Spleen (tissue), 11 donors: Measurements from ENCODE around the gene ALDH3B1. TPM values are rescaled to one million over a fixed set of nuclear protein-coding genes. Genes with fewer than 3 reads are reported as not detected.

Source experiments
- DNase-seq: peaks from one replicate; pipeline ENCODE4 v3.0.0-alpha.2; 2020
- H3K27ac ChIP-seq, 8 donors: fragments of 200-600 bp; sonication (generic) in 7 of 8; 1 replicate in 4 of 8; 2 replicates in 4 of 8; pipeline versions ENCODE4 v1.5.0 to v1.8.0; 2016 to 2021; ENCODE audit warnings: inconsistent platforms in 4 of 8, mild to moderate bottlenecking in 4 of 8, moderate library complexity in 1 of 8
- H3K27me3 ChIP-seq, 7 donors: fragments of 200-600 bp; sonication (generic) in 6 of 7; replicated peaks in 1 of 7; 1 replicate in 4 of 7; 2 replicates in 3 of 7; pipeline versions ENCODE4 v1.5.0 to v1.8.0; 2016 to 2021; ENCODE audit warnings: inconsistent platforms in 3 of 7, mild to moderate bottlenecking in 1 of 7
- H3K36me3 ChIP-seq, 6 donors: fragments of 200-600 bp; sonication (generic) in 5 of 6; 1 replicate in 4 of 6; 2 replicates in 2 of 6; pipeline versions ENCODE4 v1.5.0 to v1.8.0; 2016 to 2021; ENCODE audit warnings: inconsistent platforms in 2 of 6
- H3K4me1 ChIP-seq, 6 donors: fragments of 200-600 bp; sonication (generic) in 5 of 6; 1 replicate in 3 of 6; 2 replicates in 3 of 6; pipeline versions ENCODE4 v1.5.0 to v1.8.0; 2016 to 2021; ENCODE audit warnings: inconsistent platforms in 3 of 6
- H3K4me3 ChIP-seq, 8 donors: fragments of 200-600 bp; sonication (generic) in 7 of 8; 1 replicate in 4 of 8; 2 replicates in 4 of 8; pipeline versions ENCODE4 v1.5.0 to v1.8.0; 2016 to 2021; ENCODE audit warnings: inconsistent platforms in 4 of 8, mild to moderate bottlenecking in 4 of 8, moderate library complexity in 2 of 8
- H3K9me3 ChIP-seq, 8 donors: fragments of 200-600 bp; sonication (generic) in 7 of 8; 1 replicate in 4 of 8; 2 replicates in 4 of 8; pipeline versions ENCODE4 v1.5.0 to v1.8.0; 2016 to 2021; ENCODE audit warnings: inconsistent platforms in 4 of 8
- POLR2A ChIP-seq, 3 donors: fragments of 450-650 bp; IDR thresholded peaks; one replicate each; pipeline ENCODE4 v1.5.1; 2017; ENCODE audit warnings: antibody characterized with exemption in 3 of 3, mild to moderate bottlenecking in 1 of 3
- POLR2AphosphoS5 ChIP-seq, 3 donors: sonication (generic); formaldehyde crosslinking; IDR thresholded peaks; one replicate each; pipeline ENCODE4 v1.5.1; 2017; ENCODE audit warnings: antibody characterized with exemption in 3 of 3
- whole genome bisulfite sequencing, 5 donors: extraction: QIAGEN DNeasy Blood & Tissue Kit in 3 of 5; methylation state at CpG; one replicate each; pipeline versions ENCODE4 v1.1.5 to v1.1.7; 2013 to 2018; 5-methylcytosine and 5-hydroxymethylcytosine counted together
- intact Hi-C: fragments of 100-400 bp; cut with DNase I; formaldehyde crosslinking; loops from one replicate; pipeline ENCODE4 v1.15.0; 2023; ENCODE audit warnings: low total_unique reads
- polyA plus RNA-seq, 3 donors: library from polyadenylated mRNA; stranded (reverse); fragments of 200-250 nt; gene quantifications; one replicate each; pipeline ENCODE4 v1.2.1, GENCODE V29; 2013
- total RNA-seq, 7 donors: library from RNA; depleted of rRNA in 3 of 7; stranded (reverse); fragments of >200 nt in 3 of 7; fragmentation: NEBNext Ultra II Directional in 4 of 7; extraction: Animal tissue kit (Norgen Biotek cat#: 25700) in 4 of 7; gene quantifications; one replicate each; pipeline versions ENCODE4 v1.1.0 to v1.2.1, GENCODE V29; 2016 to 2021
- TF ChIP-seq, protein P1 (sequence below), 11 experiments: fragments of 200-600 bp in 7 of 11; fragments of 450-650 bp in 4 of 11; sonication (generic) in 4 of 11; IDR thresholded peaks in 8 of 11; conservative IDR thresholded peaks in 3 of 11; 1 replicate in 7 of 11; 2 replicates in 4 of 11; pipeline versions ENCODE4 v1.4.0 to v1.8.0; 2016 to 2021; ENCODE audit warnings: antibody characterized with exemption in 11 of 11, inconsistent platforms in 4 of 11, mild to moderate bottlenecking in 1 of 11
- donor health status: healthy with polysubstance abuse.
- donor health status: DM: no; HTN: no; CAD: no; lungs with moderate emphysema.
- donor health status: DM: no; HTN: no; CAD: no.
- donor health status: Bipolar disorder and iron deficiency.
- donor health status: healthy.
- donor health status: DM: no; HTN: no; CAD: no.
- donor health status: DM: yes; HTN: yes; CAD: no.

Gene ALDH3B1
- total and polyA plus RNA-seq, 10 donors = 7.8 to 46.8 (median 32.0) TPM

DNA sequence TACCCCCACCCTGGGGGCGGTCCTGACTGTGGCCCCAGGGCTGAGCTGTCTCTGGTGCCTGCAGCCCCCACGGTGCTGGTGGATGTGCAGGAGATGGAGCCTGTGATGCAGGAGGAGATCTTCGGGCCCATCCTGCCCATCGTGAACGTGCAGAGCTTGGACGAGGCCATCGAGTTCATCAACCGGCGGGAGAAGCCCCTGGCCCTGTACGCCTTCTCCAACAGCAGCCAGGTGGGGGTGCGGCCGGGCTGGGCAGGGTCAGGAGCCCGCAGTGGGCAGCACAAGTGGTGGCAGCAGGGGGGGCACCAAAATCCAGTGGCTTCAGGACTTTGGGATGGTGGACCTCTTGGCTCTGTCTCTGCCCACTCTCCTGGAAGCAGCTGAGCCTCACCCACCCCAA lies 12.4 kb downstream of the ALDH3B1 start:
- Histone ChIP-seq H3K4me3 (no peak overlapping the region), H3K4me1 (peaks cover 0 to 12% (median 5%) of the 10 kb centered on the region in 6 donors), H3K27me3 (no peaks in the 10 kb centered on the region), H3K9me3 (peaks cover 0 to 11% (median 0%) of the 10 kb centered on the region in 8 donors), H3K27ac (no peak overlapping the region), H3K36me3 (peaks cover 0 to 100% (median 20%) of the 10 kb centered on the region in 6 donors)
- WGBS, 5 donors = 88 to 95% (median 91%) methylated on average over 12 to 13 of the region's 13 CpGs
- no peak for TF ChIP-seq POLR2AphosphoS5 (IDR thresholded peaks at IDR 0.05)
- no peak for TF ChIP-seq POLR2A (IDR thresholded peaks at IDR 0.05)
- TF ChIP-seq, protein P1, sequence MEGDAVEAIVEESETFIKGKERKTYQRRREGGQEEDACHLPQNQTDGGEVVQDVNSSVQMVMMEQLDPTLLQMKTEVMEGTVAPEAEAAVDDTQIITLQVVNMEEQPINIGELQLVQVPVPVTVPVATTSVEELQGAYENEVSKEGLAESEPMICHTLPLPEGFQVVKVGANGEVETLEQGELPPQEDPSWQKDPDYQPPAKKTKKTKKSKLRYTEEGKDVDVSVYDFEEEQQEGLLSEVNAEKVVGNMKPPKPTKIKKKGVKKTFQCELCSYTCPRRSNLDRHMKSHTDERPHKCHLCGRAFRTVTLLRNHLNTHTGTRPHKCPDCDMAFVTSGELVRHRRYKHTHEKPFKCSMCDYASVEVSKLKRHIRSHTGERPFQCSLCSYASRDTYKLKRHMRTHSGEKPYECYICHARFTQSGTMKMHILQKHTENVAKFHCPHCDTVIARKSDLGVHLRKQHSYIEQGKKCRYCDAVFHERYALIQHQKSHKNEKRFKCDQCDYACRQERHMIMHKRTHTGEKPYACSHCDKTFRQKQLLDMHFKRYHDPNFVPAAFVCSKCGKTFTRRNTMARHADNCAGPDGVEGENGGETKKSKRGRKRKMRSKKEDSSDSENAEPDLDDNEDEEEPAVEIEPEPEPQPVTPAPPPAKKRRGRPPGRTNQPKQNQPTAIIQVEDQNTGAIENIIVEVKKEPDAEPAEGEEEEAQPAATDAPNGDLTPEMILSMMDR (IDR thresholded peaks at IDR 0.05 in 8 of 11, conservative IDR thresholded peaks at IDR 0.05 in 3 of 11) = no peak
- intact Hi-C loops = no loop called here
- DNase-seq = no peak

DNA sequence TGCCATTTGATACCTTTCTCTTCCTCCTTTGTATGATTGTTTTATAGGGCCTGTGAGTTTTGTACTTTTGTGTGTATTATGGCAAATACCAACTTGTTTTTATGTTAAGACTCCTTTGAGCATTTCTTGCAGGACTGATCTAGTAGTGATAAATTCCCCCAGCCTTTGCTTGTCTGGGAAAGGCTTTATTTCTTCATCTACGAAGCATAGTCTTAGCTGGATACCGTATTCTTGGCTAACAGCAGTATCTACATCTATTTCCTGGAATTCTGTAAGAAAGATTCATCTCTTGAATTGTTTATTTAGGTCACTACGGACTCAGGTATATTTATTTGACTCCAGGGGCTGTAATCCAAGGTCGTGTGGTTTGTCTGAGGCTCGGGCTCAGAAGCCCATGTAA lies 14.4 kb downstream of the ALDH3B1 start:
- no peak for TF ChIP-seq POLR2AphosphoS5 (IDR thresholded peaks at IDR 0.05)
- no peak for TF ChIP-seq POLR2A (IDR thresholded peaks at IDR 0.05)
- TF ChIP-seq, protein P1 (IDR thresholded peaks at IDR 0.05 in 8 of 11, conservative IDR thresholded peaks at IDR 0.05 in 3 of 11) = no peak
- Histone ChIP-seq H3K36me3 (peaks cover 0 to 89% (median 20%) of the 10 kb centered on the region in 6 donors), H3K4me3 (no peak overlapping the region), H3K4me1 (peaks cover 0 to 17% (median 5%) of the 10 kb centered on the region in 6 donors), H3K27me3 (no peaks in the 10 kb centered on the region), H3K27ac (no peak overlapping the region), H3K9me3 (peaks cover 0 to 11% (median 0%) of the 10 kb centered on the region in 8 donors)
- DNase-seq = no peak
- intact Hi-C loops = no loop called here
- WGBS, 5 donors = 88 to 93% (median 93%) methylated on average over 5 of the region's 5 CpGs

DNA sequence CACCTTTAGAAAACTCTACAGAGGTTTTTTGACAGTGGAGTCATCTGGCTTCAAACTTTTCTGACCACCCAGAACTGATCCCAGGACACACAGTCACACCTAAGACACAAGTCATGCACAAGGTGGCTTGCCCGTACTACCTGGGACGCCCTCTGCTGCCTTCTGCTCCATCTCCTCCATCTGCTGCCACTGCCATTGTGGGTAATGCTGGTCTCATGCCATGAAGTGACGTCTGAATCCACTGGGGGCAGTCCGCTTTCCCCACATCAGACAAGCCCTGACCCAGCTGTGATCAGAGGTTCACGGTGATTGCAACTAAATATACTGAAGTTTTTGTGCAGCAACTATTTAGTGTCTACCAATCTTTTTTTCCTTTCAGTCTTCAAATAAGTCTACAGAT lies 14.9 kb downstream of the ALDH3B1 start:
- no peak overlapping the region for H3K4me3 ChIP-seq
- DNase-seq = no peak
- 64 to 76% (median 73%) methylated on average over 5 of the region's 5 CpGs for WGBS, 5 donors
- H3K27ac ChIP-seq = no peak overlapping the region
- no peak for TF ChIP-seq POLR2AphosphoS5 (IDR thresholded peaks at IDR 0.05)
- TF ChIP-seq POLR2A (IDR thresholded peaks at IDR 0.05) = no peak
- TF ChIP-seq, protein P1 (IDR thresholded peaks at IDR 0.05 in 8 of 11, conservative IDR thresholded peaks at IDR 0.05 in 3 of 11) = no peak
- peaks cover 0 to 22% (median 10%) of the 10 kb centered on the region in 6 donors for H3K4me1 ChIP-seq
- peaks cover 0 to 83% (median 20%) of the 10 kb centered on the region in 6 donors for H3K36me3 ChIP-seq
- peaks cover 0 to 11% (median 0%) of the 10 kb centered on the region in 8 donors for H3K9me3 ChIP-seq
- intact Hi-C loops = no loop called here
- H3K27me3 ChIP-seq = no peaks in the 10 kb centered on the region

DNA sequence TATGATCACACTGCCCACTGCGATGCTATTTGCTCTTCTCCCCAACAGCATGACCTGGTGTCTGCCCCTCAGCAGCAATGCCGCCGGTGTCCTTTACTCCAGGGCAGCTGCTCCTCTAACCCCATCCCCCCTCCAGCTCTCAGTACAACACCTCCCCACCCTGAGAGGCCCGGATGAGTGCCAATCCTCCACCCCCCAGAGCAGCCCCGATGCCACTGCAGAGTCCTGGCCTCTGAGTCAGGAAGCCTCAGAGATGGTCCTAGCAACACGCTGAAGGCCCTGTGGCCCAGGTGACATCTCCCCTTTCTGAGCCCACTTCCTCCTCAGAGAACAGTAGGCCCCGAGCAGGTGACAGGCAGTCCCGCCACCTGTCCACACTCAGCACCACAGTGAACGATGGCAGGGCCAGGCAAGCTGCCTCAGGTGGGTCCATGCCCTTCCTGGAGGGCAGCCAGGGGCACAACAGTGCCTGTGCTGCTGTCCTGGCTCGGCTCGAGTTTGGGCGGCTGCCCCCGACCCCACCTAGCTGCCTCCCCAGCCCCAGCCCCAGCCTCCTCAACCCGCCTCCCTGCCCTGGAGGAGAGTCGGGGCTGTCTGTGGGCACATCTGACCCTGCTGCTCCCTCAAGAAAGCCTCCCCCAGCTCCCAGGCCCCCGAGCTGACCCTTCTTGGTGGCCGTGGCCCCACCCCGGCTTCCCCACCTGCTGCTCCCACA lies 16.4 kb downstream of the ALDH3B1 start:
- Histone ChIP-seq H3K36me3 (peaks cover 0 to 68% (median 18%) of the 10 kb centered on the region in 6 donors), H3K27me3 (no peaks in the 10 kb centered on the region), H3K27ac (peak overlapping the region in 1 of 8 donors; percentile 4), H3K9me3 (peaks cover 0 to 11% (median 0%) of the 10 kb centered on the region in 8 donors), H3K4me1 (peaks cover 3 to 33% (median 18%) of the 10 kb centered on the region in 6 donors), H3K4me3 (no peak overlapping the region)
- WGBS, 5 donors = 83 to 95% (median 85%) methylated on average over 9 to 18 of the region's 18 CpGs
- peak in 1 of 3 donors; percentile 25 for TF ChIP-seq POLR2AphosphoS5 (IDR thresholded peaks at IDR 0.05)
- TF ChIP-seq, protein P1 (IDR thresholded peaks at IDR 0.05 in 8 of 11, conservative IDR thresholded peaks at IDR 0.05 in 3 of 11) = no peak
- intact Hi-C loops = no loop called here
- DNase-seq = no peak
